ENCODE data around the gene PHF21A.

DNA sequence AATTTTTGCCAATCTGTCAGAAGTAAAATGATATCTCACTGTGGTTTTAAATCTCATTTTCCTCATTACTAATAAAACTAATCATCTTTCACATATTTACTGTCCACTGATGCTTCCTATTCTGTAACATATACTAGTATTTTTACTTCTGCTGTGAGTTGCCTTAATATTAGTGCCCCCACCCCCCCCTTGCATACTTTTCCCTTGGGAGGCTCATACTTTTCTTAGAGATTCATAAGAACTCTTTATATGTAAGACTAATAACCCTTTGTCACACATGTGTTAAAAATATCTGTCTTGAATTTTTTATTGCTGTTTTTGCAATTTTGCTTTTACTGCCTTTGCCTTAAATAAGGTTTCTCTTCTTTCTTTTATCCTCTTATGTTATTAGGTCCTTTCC is 87.2 kb downstream of the PHF21A start:
- TF ChIP-seq, protein P1, sequence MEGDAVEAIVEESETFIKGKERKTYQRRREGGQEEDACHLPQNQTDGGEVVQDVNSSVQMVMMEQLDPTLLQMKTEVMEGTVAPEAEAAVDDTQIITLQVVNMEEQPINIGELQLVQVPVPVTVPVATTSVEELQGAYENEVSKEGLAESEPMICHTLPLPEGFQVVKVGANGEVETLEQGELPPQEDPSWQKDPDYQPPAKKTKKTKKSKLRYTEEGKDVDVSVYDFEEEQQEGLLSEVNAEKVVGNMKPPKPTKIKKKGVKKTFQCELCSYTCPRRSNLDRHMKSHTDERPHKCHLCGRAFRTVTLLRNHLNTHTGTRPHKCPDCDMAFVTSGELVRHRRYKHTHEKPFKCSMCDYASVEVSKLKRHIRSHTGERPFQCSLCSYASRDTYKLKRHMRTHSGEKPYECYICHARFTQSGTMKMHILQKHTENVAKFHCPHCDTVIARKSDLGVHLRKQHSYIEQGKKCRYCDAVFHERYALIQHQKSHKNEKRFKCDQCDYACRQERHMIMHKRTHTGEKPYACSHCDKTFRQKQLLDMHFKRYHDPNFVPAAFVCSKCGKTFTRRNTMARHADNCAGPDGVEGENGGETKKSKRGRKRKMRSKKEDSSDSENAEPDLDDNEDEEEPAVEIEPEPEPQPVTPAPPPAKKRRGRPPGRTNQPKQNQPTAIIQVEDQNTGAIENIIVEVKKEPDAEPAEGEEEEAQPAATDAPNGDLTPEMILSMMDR (IDR thresholded peaks at IDR 0.05; ENCODE audit: insufficient read depth, low read length, poor library complexity, severe bottlenecking): no peak
- no peak for TF ChIP-seq EZH2phosphoT487 (conservative IDR thresholded peaks at IDR 0.05; ENCODE audit: low read length)
